ENCODE data around the gene TIGD6. TPM values are rescaled to one million over a fixed set of nuclear protein-coding genes. Genes with fewer than 3 reads are reported as not detected.
"Not testable (repeated sequence)": the region's sequence is repeated elsewhere in the genome, so short reads cannot be mapped to it uniquely, and the experiment has no call there.

Gene TIGD6
- total RNA-seq (2014; rRNA removed; shearing (Covaris generic)), result 3.7 and 3.8 TPM in 2 replicates

GRCh38 chr5:150000256-150000989 lies at the start of gene TIGD6, which contains the start of gene HMGXB3:
Gene TIGD6 (minus strand): TSS chr5:150000654. CDS start chr5:149996348, 4,306 bp downstream.
Gene HMGXB3 (plus strand): TSS chr5:150000739. CDS start chr5:150004853, 4,114 bp downstream.
- Histone ChIP-seq H3K27ac (peak within 1 kb of the TSS; percentile 73), H3K4me3 (peak within 1 kb of the TSS; percentile 87), H3K9me3 (replicated peaks) (no peaks in the 10 kb centered on the region), H3K36me3 (peaks cover 8% of the 10 kb centered on the region), H3K4me1 (no peaks in the 10 kb centered on the region), H3K27me3 (no peaks in the 10 kb centered on the region)
- DNase-seq, result peak; percentile 96 to 97

GRCh38 chr5:150046031-150046430 lies 45.6 kb upstream of the TIGD6 start:
- Histone ChIP-seq H3K4me1 (peaks cover 15% of the 10 kb centered on the region), H3K27me3 (no peaks in the 10 kb centered on the region), H3K9me3 (replicated peaks) (no peaks in the 10 kb centered on the region), H3K27ac (no peak overlapping the region), H3K36me3 (peaks cover 80% of the 10 kb centered on the region), H3K4me3 (no peak overlapping the region)
- DNase-seq, result no peak

- Histone ChIP-seq H3K27me3 (no peaks in the 10 kb centered on the region), H3K4me1 (peaks cover 15% of the 10 kb centered on the region), H3K36me3 (peaks cover 80% of the 10 kb centered on the region), H3K9me3 (replicated peaks) (no peaks in the 10 kb centered on the region), H3K4me3 (no peak overlapping the region), H3K27ac (no peak overlapping the region)
- DNase-seq, result no peak
Observed at GRCh38 chr5:150045549-150045948, 45.1 kb upstream of the TIGD6 start.

GRCh38 chr5:150044712-150045111 lies 44.3 kb upstream of the TIGD6 start:
- no peak overlapping the region for H3K27ac ChIP-seq
- no peaks in the 10 kb centered on the region for H3K27me3 ChIP-seq
- H3K4me3 ChIP-seq, result no peak overlapping the region
- H3K9me3 ChIP-seq (replicated peaks), result no peaks in the 10 kb centered on the region
- H3K36me3 ChIP-seq, result peaks cover 73% of the 10 kb centered on the region
- H3K4me1 ChIP-seq, result peaks cover 15% of the 10 kb centered on the region
- no peak for DNase-seq

DNA sequence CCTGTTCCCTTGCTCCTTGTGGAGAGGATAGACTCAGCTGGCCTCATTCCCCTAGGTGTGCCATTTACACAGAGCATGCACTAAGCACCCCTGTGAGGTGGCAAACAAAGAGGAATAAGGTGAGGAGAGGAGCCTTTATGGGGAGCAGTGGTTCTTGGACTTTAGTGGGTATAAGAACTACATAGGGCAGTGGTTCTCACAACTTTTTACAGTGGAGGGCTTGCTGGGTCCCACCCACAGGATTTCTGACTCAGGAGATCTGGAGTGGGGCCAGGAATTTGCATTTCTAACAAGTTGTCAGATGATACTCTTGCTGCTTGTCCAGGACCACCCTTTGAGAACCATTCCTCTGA lies 43.9 kb upstream of the TIGD6 start:
- H3K4me3 ChIP-seq, result no peak overlapping the region
- H3K36me3 ChIP-seq, result peaks cover 73% of the 10 kb centered on the region
- DNase-seq, result peak; percentile 39 to 41
- H3K4me1 ChIP-seq, result peaks cover 15% of the 10 kb centered on the region
- H3K27ac ChIP-seq, result no peak overlapping the region
- H3K9me3 ChIP-seq (replicated peaks), result no peaks in the 10 kb centered on the region
- no peaks in the 10 kb centered on the region for H3K27me3 ChIP-seq

DNA sequence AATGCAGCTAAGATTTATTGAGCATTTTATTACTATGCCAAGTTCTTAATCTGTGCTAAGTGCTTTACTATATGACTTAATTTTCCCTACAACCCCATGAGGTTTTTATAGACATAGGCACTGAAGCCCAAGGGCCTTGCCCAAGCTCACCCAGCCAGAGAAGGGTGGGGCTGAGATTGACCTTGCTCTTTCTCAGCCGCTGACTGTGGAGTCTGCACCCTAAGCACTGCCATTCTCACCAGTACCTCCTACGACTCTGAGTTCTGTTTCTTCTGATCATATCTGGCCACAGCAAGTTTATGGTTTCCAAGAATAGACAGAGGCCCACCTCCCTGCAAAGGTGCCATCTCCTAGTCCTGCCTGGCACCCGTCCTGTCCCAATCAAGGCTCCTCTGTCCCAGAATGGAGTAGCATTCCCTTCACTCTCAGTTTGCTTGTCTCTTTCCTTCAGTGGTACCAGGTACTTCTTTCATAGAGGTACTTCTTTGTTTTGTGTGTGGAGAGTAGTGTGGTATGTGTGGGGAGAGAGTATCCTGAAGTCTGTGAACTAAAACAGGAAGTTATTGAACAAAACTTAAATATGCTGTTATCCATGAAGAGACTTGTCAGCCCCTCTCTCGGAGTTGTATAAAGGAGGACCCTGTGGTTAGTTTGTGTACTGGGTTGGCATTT lies 43.3 kb upstream of the TIGD6 start:
- DNase-seq, result no peak
- Histone ChIP-seq H3K27me3 (no peaks in the 10 kb centered on the region), H3K4me3 (no peak overlapping the region), H3K36me3 (peaks cover 68% of the 10 kb centered on the region), H3K27ac (no peak overlapping the region; the same call in 1 of the 2 replicates), H3K9me3 (replicated peaks) (no peaks in the 10 kb centered on the region), H3K4me1 (peaks cover 15% of the 10 kb centered on the region)

DNA sequence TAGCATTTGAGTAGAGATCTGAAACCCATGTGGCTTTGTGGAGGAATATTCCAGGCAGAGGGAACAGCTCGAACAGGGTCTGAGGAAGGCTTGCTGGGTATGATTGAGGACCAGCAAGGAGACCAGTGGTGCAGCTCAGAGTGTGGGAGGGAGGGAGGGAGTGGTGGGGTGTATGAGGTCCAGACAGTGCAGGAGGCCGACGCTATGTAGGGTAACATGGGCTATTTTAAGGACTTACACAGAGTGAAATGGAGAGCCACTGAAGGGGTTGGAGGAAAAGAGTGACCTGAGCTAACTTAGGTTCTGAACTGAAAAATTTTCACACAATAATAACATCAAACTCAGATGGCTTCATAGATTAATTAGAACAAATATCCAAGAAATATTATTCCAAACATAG lies 42.0 kb upstream of the TIGD6 start:
- Histone ChIP-seq H3K27me3 (no peaks in the 10 kb centered on the region), H3K36me3 (peaks cover 65% of the 10 kb centered on the region), H3K4me1 (peaks cover 15% of the 10 kb centered on the region), H3K9me3 (replicated peaks) (no peaks in the 10 kb centered on the region), H3K4me3 (no peak overlapping the region), H3K27ac (no peak overlapping the region)
- no peak for DNase-seq

GRCh38 chr5:150038547-150038946 lies 38.1 kb upstream of the TIGD6 start:
- no peak for DNase-seq
- Histone ChIP-seq H3K36me3 (peaks cover 75% of the 10 kb centered on the region), H3K4me1 (peaks cover 16% of the 10 kb centered on the region), H3K27ac (no peak overlapping the region), H3K9me3 (replicated peaks) (no peaks in the 10 kb centered on the region), H3K4me3 (no peak overlapping the region), H3K27me3 (no peaks in the 10 kb centered on the region)

DNA sequence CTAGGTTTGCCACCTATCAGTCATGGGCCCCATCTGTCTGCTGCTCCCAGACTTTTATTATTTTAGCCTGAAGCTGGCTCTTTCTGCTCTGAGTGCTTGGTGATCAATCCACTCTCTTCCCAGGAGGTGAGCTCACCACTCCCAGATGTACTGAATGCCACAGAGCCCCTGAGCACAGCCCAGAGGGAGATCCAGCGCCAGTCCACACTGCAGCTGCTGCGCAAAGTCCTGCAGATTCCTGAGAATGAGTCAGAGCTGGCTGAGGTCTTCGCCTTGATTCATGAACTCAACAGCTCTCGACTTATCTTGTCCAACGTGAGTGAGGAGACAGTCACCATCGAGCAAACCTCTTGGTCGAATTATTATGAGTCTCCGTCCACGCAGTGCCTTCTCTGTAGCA lies 36.1 kb upstream of the TIGD6 start:
- H3K4me1 ChIP-seq, result peaks cover 13% of the 10 kb centered on the region
- no peak overlapping the region for H3K4me3 ChIP-seq
- H3K27me3 ChIP-seq, result no peaks in the 10 kb centered on the region
- H3K27ac ChIP-seq, result peak overlapping the region; percentile 58
- H3K36me3 ChIP-seq, result peaks cover 78% of the 10 kb centered on the region
- no peaks in the 10 kb centered on the region for H3K9me3 ChIP-seq (replicated peaks)
- peak; percentile 78 to 80 for DNase-seq

DNA sequence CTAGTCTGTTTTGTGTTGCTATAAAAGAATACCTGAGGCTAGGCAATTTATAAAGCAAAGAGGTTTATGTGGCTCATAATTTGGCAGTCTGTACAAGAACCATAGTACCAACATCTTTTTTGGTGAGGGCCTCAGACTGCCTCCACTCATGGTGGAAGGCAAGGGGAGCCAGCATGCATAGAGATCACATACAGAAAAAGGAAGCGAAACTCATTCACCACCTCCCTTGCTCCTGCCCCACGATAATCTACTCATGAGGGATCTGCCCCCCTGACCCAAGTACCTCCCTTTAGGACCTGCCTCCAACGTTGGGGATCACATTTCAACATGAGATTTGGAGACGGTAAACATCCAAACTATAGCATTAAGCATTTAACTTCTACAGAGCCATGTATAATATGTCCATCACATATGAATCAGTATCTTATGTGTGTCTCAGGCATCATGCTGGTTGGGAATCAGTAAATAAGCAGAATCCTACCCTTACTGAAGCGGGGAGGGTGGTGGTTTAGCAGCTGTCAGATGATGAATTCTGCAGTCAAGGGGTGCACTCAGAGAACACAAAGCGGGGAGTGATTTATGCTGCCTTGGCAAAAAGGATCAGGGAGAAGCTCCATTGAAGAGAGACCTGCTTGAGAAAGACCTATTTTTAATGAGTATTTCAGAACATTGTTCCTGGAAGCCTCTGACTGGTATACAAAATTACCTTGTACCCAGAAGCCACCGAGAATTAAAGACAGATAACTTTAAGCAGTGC lies 34.9 kb upstream of the TIGD6 start:
- no peaks in the 10 kb centered on the region for H3K9me3 ChIP-seq (replicated peaks)
- H3K27ac ChIP-seq, result no peak overlapping the region
- DNase-seq, result no peak
- H3K36me3 ChIP-seq, result peaks cover 74% of the 10 kb centered on the region
- peaks cover 13% of the 10 kb centered on the region for H3K4me1 ChIP-seq
- no peaks in the 10 kb centered on the region for H3K27me3 ChIP-seq
- no peak overlapping the region for H3K4me3 ChIP-seq

GRCh38 chr5:150034662-150035061 lies 34.2 kb upstream of the TIGD6 start:
- Histone ChIP-seq H3K27ac (no peak overlapping the region), H3K27me3 (no peaks in the 10 kb centered on the region), H3K4me1 (peaks cover 13% of the 10 kb centered on the region), H3K36me3 (peaks cover 79% of the 10 kb centered on the region), H3K4me3 (no peak overlapping the region), H3K9me3 (replicated peaks) (no peaks in the 10 kb centered on the region)
- no peak for DNase-seq

DNA sequence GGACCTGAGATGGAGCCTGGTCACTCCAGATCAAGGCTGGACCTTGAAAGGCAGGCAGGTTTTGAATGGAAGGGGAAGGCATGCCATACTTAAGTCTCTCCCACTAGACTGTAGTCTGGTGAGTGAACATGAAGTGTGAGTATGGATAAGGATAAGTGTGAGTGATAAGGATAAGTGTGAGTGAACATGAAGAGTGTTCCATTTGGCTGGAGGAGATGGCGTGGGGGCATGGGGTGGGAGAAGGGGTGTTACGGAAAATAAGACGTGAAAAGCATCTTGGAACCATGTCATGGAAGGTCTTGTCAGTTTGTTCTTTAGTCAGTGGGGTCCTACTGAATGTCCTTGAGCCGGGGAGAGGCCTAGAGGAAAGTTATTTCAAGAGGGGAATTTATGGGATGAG lies 32.9 kb upstream of the TIGD6 start:
- Histone ChIP-seq H3K4me3 (no peak overlapping the region), H3K4me1 (peaks cover 13% of the 10 kb centered on the region), H3K27me3 (no peaks in the 10 kb centered on the region), H3K9me3 (replicated peaks) (no peaks in the 10 kb centered on the region), H3K27ac (no peak overlapping the region), H3K36me3 (peaks cover 84% of the 10 kb centered on the region)
- DNase-seq, result no peak

- not testable (repeated sequence) for DNase-seq; H3K9me3 ChIP-seq (replicated peaks); H3K27ac ChIP-seq; H3K27me3 ChIP-seq; H3K4me3 ChIP-seq; H3K4me1 ChIP-seq
- H3K36me3 ChIP-seq, result peaks cover 79% of the 10 kb centered on the region
Observed at GRCh38 chr5:150028047-150028446, 27.6 kb upstream of the TIGD6 start.

DNA sequence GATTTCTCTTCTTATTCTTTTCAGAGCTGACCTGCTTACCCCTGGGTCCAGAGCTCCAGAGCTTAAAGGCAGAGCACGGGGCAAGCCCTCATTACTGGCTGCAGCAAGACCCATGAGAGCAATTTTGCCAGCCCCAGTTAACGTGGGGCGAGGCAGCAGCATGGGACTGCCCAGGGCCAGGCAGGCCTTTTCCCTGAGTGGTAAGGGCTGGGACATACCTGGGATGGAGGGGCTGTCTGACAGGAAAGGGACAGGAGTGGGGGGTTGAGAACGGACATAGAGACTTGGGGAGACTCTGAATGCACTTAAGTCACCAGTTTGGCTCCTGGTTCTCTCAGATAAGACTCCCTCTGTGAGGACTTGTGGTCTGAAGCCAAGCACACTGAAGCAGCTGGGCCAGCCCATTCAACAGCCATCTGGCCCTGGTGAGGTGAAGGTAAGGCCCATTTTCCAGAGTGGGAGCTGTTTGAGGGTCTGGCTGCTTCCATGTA lies 26.3 kb upstream of the TIGD6 start:
- Histone ChIP-seq H3K9me3 (replicated peaks) (no peaks in the 10 kb centered on the region), H3K27ac (no peak overlapping the region), H3K27me3 (no peaks in the 10 kb centered on the region), H3K4me1 (peaks cover 8% of the 10 kb centered on the region), H3K4me3 (no peak overlapping the region), H3K36me3 (peaks cover 72% of the 10 kb centered on the region)
- no peak for DNase-seq

All from SJCRH30 (cell line).